IMR-90 (cell line): ENCODE results near the gene KRT76. TPM values are rescaled to one million over a fixed set of nuclear protein-coding genes. Genes with fewer than 3 reads are reported as not detected.

ENCODE experiments used
- ATAC-seq: fragments of 200-7000 bp; cut with Tn5 transposase; 2 replicates; pipeline ENCODE4 v1.9.1; 2020; ENCODE audit warnings: low read depth, mild to moderate bottlenecking, moderate library complexity
- BruUV-seq: library from RNA; stranded (reverse); fragments of 400-500 nt; replicated peaks from 2 replicates; lab custom pipeline; 2021; lab: Mats Ljungman, UMichigan
- CTCF ChIA-PET: fragments of 300-600 bp; formaldehyde crosslinking; extraction: SDS; loops from one replicate; lab custom pipeline; 2021; ENCODE audit warnings: antibody characterized with exemption; lab: Yijun Ruan, JAX
- POLR2A ChIA-PET: fragments of 300-600 bp; sonication (Branson Sonifier 250); formaldehyde crosslinking; loops from one replicate; lab custom pipeline; 2022; ENCODE audit warnings: antibody characterized with exemption; ENCODE audit not compliant: unreplicated experiment; lab: Charles Lee
- DNase-seq: peaks from one replicate; pipeline ENCODE4 v3.0.0; 2013
- H2AFZ ChIP-seq: replicated peaks from 2 replicates; pipeline ENCODE3; 2013; ENCODE audit warnings: low read length, mild to moderate bottlenecking; ENCODE audit not compliant: poor library complexity
- H2AK5ac ChIP-seq: 2 replicates; pipeline ENCODE4 v1.6.1; 2013; ENCODE audit warnings: low read depth, low read length, inconsistent platforms
- H2AK9ac ChIP-seq: replicated peaks from 2 replicates; pipeline ENCODE3; 2013; ENCODE audit warnings: mild to moderate bottlenecking, low read depth, low read length, moderate library complexity; ENCODE audit not compliant: poor library complexity
- H2BK120ac ChIP-seq: 2 replicates; pipeline ENCODE4 v1.6.1; 2013; ENCODE audit warnings: low read depth, low read length, inconsistent platforms
- H2BK15ac ChIP-seq: 3 replicates; pipeline ENCODE4 v1.6.1; 2013; ENCODE audit warnings: low read depth, low read length, inconsistent platforms
- H2BK20ac ChIP-seq: 2 replicates; pipeline ENCODE4 v1.6.1; 2013; ENCODE audit warnings: low read depth, mild to moderate bottlenecking, inconsistent platforms, low read length, moderate library complexity
- H2BK5ac ChIP-seq: 2 replicates; pipeline ENCODE4 v1.6.1; 2013; ENCODE audit warnings: mild to moderate bottlenecking, low read depth, low read length, inconsistent platforms; ENCODE audit not compliant: poor library complexity, severe bottlenecking
- H3K14ac ChIP-seq: replicated peaks from 2 replicates; pipeline ENCODE4 v1.6.1; 2013; ENCODE audit warnings: low read depth, low read length, inconsistent platforms
- H3K18ac ChIP-seq: 2 replicates; pipeline ENCODE4 v1.6.1; 2013; ENCODE audit warnings: low read depth, low read length, control low read depth
- H3K23ac ChIP-seq: 2 replicates; pipeline ENCODE4 v1.6.1; 2013; ENCODE audit warnings: low read depth, low read length, inconsistent platforms
- H3K27ac ChIP-seq: 2 replicates; pipeline ENCODE4 v1.5.1; 2013; ENCODE audit warnings: mild to moderate bottlenecking, control low read depth, low read length; ENCODE audit not compliant: insufficient read depth
- H3K27me3 ChIP-seq: 2 replicates; pipeline ENCODE4 v1.6.1; 2013; ENCODE audit warnings: low read length; ENCODE audit not compliant: control insufficient read depth, insufficient read depth
- H3K36me3 ChIP-seq: 2 replicates; pipeline ENCODE4 v1.6.1; 2013; ENCODE audit warnings: low read length, mixed read lengths; ENCODE audit not compliant: control insufficient read depth, insufficient read depth
- H3K4ac ChIP-seq: 2 replicates; pipeline ENCODE4 v1.6.1; 2013; ENCODE audit warnings: low read depth, low read length, inconsistent platforms
- H3K4me1 ChIP-seq: 2 replicates; pipeline ENCODE4 v1.6.1; 2013; ENCODE audit warnings: low read length, mixed read lengths; ENCODE audit not compliant: control insufficient read depth, insufficient read depth
- H3K4me2 ChIP-seq: 2 replicates; pipeline ENCODE4 v1.6.1; 2013; ENCODE audit warnings: low read depth, mild to moderate bottlenecking, control low read depth, low read length, moderate library complexity
- H3K4me3 ChIP-seq: 2 replicates; pipeline ENCODE4 v1.5.1; 2013; ENCODE audit warnings: low read depth, mild to moderate bottlenecking, control low read depth, low read length, moderate library complexity; ENCODE audit not compliant: insufficient read depth
- H3K56ac ChIP-seq: 2 replicates; pipeline ENCODE4 v1.6.1; 2013; ENCODE audit warnings: low read length, inconsistent platforms; ENCODE audit not compliant: insufficient read depth; ENCODE audit errors: extremely low read depth
- H3K79me1 ChIP-seq, 2 experiments: 2 replicates each; pipeline ENCODE4 v1.6.1; 2013; ENCODE audit warnings: low read length in 2 of 2, inconsistent platforms in 1 of 2, low read depth in 1 of 2
- H3K9ac ChIP-seq: 2 replicates; pipeline ENCODE4 v1.6.1; 2013; ENCODE audit warnings: low read depth, low read length, control low read depth
- H3K9me1 ChIP-seq: 2 replicates; pipeline ENCODE4 v1.6.1; 2013; ENCODE audit warnings: low read length, inconsistent platforms; ENCODE audit not compliant: insufficient read depth
- H3K9me3 ChIP-seq: 2 replicates; pipeline ENCODE4 v1.6.1; 2013; ENCODE audit warnings: low read length; ENCODE audit not compliant: control insufficient read depth, insufficient read depth
- H4K20me1 ChIP-seq: 2 replicates; pipeline ENCODE4 v1.6.1; 2013; ENCODE audit warnings: low read length, inconsistent platforms; ENCODE audit not compliant: insufficient read depth
- H4K5ac ChIP-seq: 2 replicates; pipeline ENCODE4 v1.6.1; 2013; ENCODE audit warnings: mild to moderate bottlenecking, low read depth, low read length, control low read depth
- H4K8ac ChIP-seq, 2 experiments: 2 replicates each; pipeline ENCODE4 v1.6.1; 2013; ENCODE audit warnings: low read depth in 2 of 2, low read length in 2 of 2, control low read depth in 1 of 2, inconsistent platforms in 1 of 2
- H4K91ac ChIP-seq: 2 replicates; pipeline ENCODE4 v1.6.1; 2013; ENCODE audit warnings: low read depth, low read length, inconsistent platforms; ENCODE audit not compliant: insufficient read depth
- CTCF ChIP-seq: conservative IDR thresholded peaks from 2 replicates; pipeline ENCODE4 v1.5.1; 2012; ENCODE audit warnings: mild to moderate bottlenecking, low read depth, low read length, improper control_type of control experiment
- FOS ChIP-seq: fragments of 150-350 bp; IDR thresholded peaks from 2 replicates; pipeline ENCODE4 v1.6.1; 2016; ENCODE audit warnings: low read depth, low read length
- WGBS, 2 experiments: methylation state at CpG; one replicate each; pipeline versions ENCODE4 v1.1.5 to v1.1.7; 2013; ENCODE audit warnings: missing lambda C conversion rate in 2 of 2; ENCODE audit not compliant: insufficient read length in 1 of 2; ENCODE audit errors: extremely low coverage in 2 of 2; 5-methylcytosine and 5-hydroxymethylcytosine counted together
- dilution Hi-C: fragments of 300-500 bp; cut with HindIII; formaldehyde crosslinking; loops from one replicate; pipeline ENCODE4 v1.14.3; 2018; ENCODE audit warnings: low sequenced_read_pairs; ENCODE audit not compliant: unreplicated experiment
- in situ Hi-C: fragments of 300-500 bp; cut with MboI; formaldehyde crosslinking; loops from 3 replicates; pipeline ENCODE4 v1.14.3; 2019; ENCODE audit warnings: low sequenced_read_pairs, inconsistent platforms, mixed read lengths
- intact Hi-C: fragments of 100-400 bp; cut with micrococcal nuclease; formaldehyde crosslinking; loops from 2 replicates; pipeline ENCODE4 v1.10.0; 2022
- polyA plus RNA-seq, 3 experiments: library from polyadenylated mRNA; depleted of rRNA; stranded (reverse); fragments of >200 nt; gene quantifications; 2 replicates each; pipeline ENCODE4 v1.2.3, GENCODE V29; 2012; ENCODE audit warnings: low replicate concordance in 1 of 3
- total RNA-seq: library from RNA; depleted of rRNA; stranded (reverse); fragments of >200 nt; gene quantifications from 2 replicates; pipeline ENCODE4 v1.2.3, GENCODE V29; 2012

The KRT76 gene
- total and polyA plus RNA-seq, 2 of the 4 experiments (the other 2 are of a cell fraction), result not detected

- Histone ChIP-seq H4K8ac (no peak overlapping the region), H4K20me1 (no peaks in the 10 kb centered on the region), H3K18ac (no peak overlapping the region), H3K9me3 (no peaks in the 10 kb centered on the region), H4K5ac (no peak overlapping the region), H3K36me3 (no peaks in the 10 kb centered on the region), H2BK5ac (no peak overlapping the region), H2AK5ac (no peak overlapping the region), H2AK9ac (no peak overlapping the region), H3K9ac (no peak overlapping the region), H2BK15ac (no peak overlapping the region), H3K56ac (no peak overlapping the region), H3K27ac (no peak overlapping the region), H2AFZ (no peak overlapping the region), H3K14ac (no peak overlapping the region), H4K91ac (no peak overlapping the region), H3K4ac (no peak overlapping the region), H2BK120ac (no peak overlapping the region), H3K27me3 (no peaks in the 10 kb centered on the region; the same call in none of the 2 replicates), H3K9me1 (no peaks in the 10 kb centered on the region), H2BK20ac (no peak overlapping the region), H3K23ac (no peak overlapping the region), H3K79me1 (no peaks in the 10 kb centered on the region), H3K4me3 (no peak overlapping the region), H3K4me2 (no peak overlapping the region), H3K4me1 (no peaks in the 10 kb centered on the region)
- TF ChIP-seq FOS (no peak), CTCF (no peak)
- ATAC-seq (no peak), DNase-seq (no peak)
- in situ Hi-C loops (no loop called here), intact Hi-C loops (no loop called here), dilution Hi-C loops (no loop called here)
- ChIA-PET POLR2A (no interaction called here), CTCF (no interaction called here)
- 76% methylated on average over 4 of the region's 14 CpGs; no CpG with 5 or more reads in 1 of the 2 experiments for WGBS, 2 experiments
- BruUV-seq, result no TSS peak
Observed at GRCh38 chr12:52748578-52748977, 28.6 kb downstream of the KRT76 start.
